ENCODE results near the gene LDAH.
"Not testable (repeated sequence)": the region's sequence is repeated elsewhere in the genome, so short reads cannot be mapped to it uniquely, and the experiment has no call there.

Gene LDAH

GRCh38 chr2:20822535-20823490, at the start of gene LDAH:
Gene LDAH (minus strand): TSS chr2:20823101. CDS start chr2:20801463, 21,638 bp downstream.
- peak; percentile 65 to 73 for DNase-seq (ENCODE audit: low read depth in 1 of 2, low spot score in 1 of 2)

DNA sequence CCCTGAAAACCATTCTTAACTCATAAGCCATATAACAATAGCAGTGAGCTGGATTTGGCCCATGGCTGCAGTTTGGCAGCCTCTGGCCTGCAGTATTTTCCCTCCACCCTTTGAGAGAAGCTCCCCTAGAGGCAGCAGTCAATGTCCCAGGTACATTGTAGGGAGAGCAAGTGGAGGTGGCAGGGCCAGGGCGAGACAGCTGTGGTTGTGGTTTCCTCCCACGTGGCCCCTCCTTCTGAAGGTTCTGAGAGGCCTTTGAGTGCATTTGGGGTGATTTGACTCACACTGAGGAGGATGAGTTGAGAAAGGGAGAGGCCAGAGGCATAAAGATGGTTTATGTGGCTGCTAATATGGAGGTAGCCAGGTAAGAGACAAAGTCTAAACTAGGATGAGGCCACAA, 45.5 kb upstream of the LDAH start:
- peak in 1 of 2 donors; percentile 28 for DNase-seq (ENCODE audit: low read depth in 1 of 2, low spot score in 1 of 2)

DNA sequence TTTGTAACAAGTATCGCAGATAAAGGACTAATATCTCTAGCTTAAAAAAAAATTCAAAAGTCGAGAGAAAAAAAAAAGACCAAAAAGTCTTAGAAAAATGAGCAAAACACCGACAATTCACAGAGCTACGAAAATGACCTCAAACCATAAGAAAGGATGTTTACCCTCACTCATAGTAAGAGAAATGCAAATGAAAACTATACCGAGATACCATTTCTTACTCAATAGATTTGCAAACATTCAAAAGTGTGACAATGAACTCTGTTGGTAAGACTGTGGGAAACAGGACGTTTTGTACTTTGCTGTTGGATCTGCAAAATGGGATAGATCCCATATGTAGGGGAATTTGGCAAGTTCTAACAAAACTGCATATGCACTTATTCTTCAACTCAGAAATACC, 39.9 kb upstream of the LDAH start:
- no peak for DNase-seq (ENCODE audit: low read depth in 1 of 2, low spot score in 1 of 2)

DNA sequence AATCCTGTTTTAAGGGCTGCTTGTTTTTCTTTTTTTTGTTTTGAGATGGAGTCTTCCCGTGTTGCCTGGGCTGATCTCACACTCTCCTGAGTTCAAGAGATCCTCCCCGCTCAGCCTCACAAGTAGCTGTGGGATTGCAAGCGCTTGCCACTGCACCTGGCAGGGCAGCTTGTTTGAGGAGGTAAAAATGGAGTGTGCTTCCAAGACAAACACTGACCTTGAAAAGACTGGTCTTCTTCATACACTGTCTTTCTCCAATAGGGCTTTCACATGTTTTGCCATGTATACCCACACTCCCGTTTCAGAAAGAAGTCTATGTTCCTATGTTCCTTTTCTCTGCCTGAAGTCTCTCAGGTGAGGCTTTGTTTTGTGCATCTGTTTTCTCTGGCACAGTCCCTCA, 32.6 kb upstream of the LDAH start:
- no peak for DNase-seq (ENCODE audit: low read depth in 1 of 2, low spot score in 1 of 2)

GRCh38 chr2:20852670-20853069, 29.8 kb upstream of the LDAH start:
- no peak for DNase-seq (ENCODE audit: low read depth in 1 of 2, low spot score in 1 of 2)

DNA sequence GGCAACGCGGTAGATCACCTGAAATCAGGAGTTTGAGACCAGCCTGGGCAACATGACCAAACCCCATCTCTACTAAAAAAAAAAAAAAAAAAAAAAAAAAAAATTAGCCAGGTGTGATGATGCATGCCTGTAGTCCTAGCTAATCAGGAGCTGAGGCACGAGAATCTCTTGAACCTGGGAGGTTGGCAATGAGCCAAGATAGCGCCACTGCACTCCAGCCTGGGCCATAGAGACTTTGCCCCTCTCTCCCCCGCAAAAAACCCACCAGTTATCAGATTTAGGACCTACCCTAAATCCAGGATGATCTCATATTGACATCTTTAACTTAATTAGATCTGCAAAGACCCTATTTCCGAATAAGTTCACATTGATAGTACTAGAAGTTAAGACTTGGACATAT, 29.2 kb upstream of the LDAH start:
- DNase-seq (ENCODE audit: low read depth in 1 of 2, low spot score in 1 of 2) = no peak

- DNase-seq (ENCODE audit: low read depth in 1 of 2, low spot score in 1 of 2) = no peak
These were observed 21.3 kb upstream of the LDAH start for GRCh38 chr2:20844246-20844645.

GRCh38 chr2:20839052-20839451, 16.2 kb upstream of the LDAH start:
- no peak for DNase-seq (ENCODE audit: low read depth in 1 of 2, low spot score in 1 of 2)

DNA sequence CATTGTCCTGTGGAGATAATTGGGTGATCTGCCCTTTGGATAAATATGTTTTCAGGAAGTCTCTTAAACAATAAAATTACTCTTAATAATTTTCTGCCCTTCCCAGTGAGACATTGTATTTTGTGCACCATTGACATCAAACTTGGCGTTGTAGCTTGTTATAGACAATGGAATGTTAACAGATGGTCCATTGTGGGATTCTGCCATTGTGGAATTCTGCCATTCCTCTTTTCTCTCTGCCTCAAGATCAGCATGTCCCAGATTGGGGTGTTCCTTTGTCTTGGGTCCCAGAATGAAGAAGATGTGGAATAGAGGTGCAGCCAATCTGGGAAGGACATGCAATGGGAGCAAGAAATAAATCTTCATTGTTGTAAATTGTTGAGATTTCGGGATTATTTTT, 15.1 kb upstream of the LDAH start:
- no peak for DNase-seq (ENCODE audit: low read depth in 1 of 2, low spot score in 1 of 2)

DNA sequence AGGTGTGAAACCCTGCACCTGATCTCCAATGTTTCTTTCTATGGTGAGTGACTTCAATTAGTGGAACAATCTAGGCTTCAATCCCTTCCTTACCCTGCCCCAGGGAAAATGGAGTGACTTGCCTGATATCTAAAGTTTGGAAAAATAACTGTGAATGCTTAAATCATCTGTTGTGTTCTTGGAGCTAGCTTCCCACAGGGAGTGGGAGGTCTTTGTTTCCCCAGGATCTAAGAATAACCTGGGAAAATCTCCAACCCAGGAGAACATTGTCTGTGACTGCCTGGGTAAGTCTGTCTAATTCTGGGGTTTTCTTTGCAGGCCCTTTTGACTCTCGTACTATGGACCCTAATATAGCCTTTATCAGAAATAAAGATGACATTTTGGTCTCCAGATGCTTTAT, 13.6 kb upstream of the LDAH start:
- DNase-seq (ENCODE audit: low read depth in 1 of 2, low spot score in 1 of 2) = no peak

DNA sequence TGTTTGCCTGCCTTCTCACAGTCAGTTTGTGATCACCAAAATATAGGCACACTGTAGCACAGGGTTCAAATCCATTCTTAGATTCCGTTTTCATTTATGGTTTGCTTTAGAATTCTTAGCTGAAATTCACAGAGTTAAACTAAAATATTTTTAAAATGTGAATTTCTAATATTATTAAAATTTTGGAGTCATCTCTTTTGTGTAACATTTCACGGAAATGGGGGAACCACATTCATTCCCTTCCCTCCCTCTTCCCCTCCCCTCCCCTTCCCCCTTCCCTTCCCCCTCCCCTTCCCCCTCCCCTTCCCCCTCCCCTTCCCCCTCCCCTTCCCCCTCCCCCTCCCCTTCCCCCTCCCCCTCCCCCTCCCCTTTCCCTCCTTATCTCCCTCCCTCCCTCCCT, 11.4 kb upstream of the LDAH start:
- no peak for DNase-seq (ENCODE audit: low read depth in 1 of 2, low spot score in 1 of 2)

- DNase-seq (ENCODE audit: low read depth in 1 of 2, low spot score in 1 of 2) = no peak
These were observed 9.7 kb upstream of the LDAH start for GRCh38 chr2:20832606-20833005.

- no peak for DNase-seq (ENCODE audit: low read depth in 1 of 2, low spot score in 1 of 2)
These were observed 7.0 kb upstream of the LDAH start for GRCh38 chr2:20829861-20830260.

DNA sequence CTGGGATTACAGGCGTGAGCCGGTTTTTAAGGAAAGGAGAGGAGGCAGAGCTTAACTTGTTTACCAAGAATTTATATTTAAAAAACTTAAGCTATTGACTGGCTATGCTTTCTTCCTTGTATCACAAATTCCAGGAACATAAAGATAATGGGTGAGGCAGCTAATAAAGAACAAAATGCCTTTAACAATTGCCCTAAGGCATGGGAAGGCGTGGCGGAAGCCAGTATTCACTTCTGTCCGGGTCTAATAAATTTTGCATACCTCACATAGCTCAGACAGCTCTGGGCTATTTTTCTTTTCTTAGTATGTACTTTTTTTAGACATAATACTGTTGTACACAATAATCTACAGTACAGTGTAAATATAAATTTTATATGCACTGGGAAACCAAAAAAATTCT, 1.0 kb upstream of the LDAH start:
- DNase-seq (ENCODE audit: low read depth in 1 of 2, low spot score in 1 of 2) = no peak

DNA sequence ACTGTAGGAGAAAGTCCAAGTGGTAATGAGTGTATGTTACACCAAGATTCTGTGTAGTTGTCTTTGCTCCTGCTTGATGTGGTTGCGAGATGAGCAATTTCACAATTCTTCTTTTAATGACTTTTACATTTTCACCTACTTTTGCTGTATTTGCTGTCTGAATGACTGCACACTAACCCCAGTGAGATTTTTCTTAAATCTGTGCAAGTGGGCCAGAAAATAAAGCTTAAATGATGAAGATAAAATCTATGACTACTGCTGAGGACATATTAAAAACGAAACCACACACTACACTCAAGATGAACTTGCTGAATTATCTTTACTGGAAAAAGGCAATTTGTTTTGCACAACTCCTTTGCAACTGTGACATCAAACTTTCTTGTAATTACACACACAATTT, 4.1 kb downstream of the LDAH start:
- DNase-seq (ENCODE audit: low read depth in 1 of 2, low spot score in 1 of 2) = no peak

DNA sequence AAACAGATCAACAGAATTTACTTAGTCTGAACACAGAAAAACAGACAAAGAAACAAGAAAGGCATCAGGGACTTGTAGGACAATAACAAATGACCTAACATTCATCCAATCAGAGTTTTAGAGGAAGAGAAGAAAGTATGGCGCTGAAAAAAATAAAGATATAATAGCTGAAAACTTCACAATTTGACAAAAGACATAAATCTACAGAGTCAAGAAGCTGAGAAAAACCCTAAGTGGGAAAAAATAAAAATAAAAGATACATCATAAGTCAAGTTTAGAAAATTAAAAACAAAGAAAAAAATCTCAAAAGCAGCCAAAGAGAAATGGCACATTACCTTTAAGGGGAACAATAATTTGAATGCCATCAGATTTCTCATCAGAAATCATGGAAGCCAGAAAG, 7.7 kb downstream of the LDAH start:
- no peak for DNase-seq (ENCODE audit: low read depth in 1 of 2, low spot score in 1 of 2)

DNA sequence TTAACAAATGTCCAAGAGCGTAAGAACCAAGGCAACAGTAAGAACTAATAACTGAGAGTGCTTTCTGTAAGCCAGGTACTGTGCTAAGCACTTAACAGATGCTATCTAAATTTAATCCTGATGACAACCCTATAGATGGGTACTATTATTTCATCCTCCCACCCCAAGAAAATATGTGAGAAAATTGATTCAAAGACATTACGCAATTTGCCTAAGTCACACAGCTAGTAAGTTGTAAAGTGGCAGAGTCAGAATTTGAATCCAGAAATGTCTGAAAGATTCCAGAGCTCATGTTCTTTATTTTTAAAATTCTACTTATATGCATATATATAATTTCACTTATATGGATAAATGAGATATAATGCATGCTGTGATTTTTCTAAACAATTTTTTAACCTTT, 10.1 kb downstream of the LDAH start:
- no peak for DNase-seq (ENCODE audit: low read depth in 1 of 2, low spot score in 1 of 2)

GRCh38 chr2:20806286-20806685, 16.6 kb downstream of the LDAH start:
- no peak for DNase-seq (ENCODE audit: low read depth in 1 of 2, low spot score in 1 of 2)

GRCh38 chr2:20803974-20804373, 18.9 kb downstream of the LDAH start:
- no peak for DNase-seq (ENCODE audit: low read depth in 1 of 2, low spot score in 1 of 2)

DNA sequence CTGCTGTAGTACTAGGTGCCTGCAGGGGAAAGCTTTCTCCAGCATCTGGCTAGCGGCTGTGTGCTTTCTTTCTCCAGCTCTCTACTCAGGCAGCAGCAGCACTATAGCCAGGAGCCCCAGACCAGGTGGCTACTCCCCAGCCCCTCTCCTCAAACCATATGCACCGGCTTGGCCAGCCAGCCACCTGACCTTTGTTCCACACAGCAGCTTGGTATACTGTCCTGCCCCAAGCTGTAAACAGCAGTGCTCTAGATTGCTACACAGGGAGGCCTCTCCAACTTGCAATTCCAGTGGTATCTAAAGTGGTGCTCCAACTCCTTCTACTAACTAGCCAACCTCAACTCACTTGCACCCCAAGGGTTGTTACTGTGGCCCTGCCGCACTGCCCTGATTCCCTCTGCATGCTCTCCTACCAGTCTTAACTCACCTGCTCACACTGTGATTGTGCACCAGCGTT, 19.6 kb downstream of the LDAH start:
- no peak for DNase-seq (ENCODE audit: low read depth in 1 of 2, low spot score in 1 of 2)

DNA sequence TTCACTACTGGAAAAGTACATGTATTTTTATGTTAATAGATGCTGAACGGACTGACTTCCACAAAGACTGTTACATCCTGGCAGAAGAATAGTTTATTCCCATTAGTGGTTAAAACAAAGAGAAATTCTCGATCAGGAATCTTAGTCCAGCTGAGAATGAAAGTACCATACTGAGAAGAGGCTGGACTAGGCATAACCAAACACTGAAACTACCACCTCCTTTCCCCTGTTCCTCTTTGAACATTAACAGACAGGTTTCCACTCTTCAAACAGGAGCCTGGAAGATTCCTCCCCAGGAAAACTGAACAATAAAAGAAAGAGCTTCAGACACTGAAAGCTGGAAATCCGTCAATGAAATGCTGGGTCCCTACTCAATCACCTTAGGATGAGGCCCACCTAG, 25.8 kb downstream of the LDAH start:
- no peak for DNase-seq (ENCODE audit: low read depth in 1 of 2, low spot score in 1 of 2)

DNA sequence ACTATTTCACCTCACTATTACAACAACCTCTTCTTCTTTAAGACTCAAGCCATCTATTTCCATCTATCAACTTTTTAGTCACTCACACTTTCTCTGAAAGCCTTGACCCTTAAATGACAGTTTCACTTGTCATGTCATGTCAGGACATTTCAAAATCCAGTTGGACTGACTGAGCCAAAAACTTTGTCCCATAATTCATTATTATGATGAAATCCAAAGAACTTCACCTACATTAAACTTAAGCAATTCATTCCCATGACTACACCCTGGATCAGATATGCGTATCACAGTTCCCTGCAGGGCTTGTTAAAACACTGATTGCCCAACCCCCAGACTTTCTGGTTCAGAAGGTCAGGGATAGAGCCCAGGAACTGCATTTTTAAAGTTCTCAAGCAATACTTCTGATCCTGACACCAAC, 26.5 kb downstream of the LDAH start:
- no peak for DNase-seq (ENCODE audit: low read depth in 1 of 2, low spot score in 1 of 2)

GRCh38 chr2:20793944-20794343, 29.0 kb downstream of the LDAH start:
- not testable (repeated sequence) for DNase-seq (ENCODE audit: low read depth in 1 of 2, low spot score in 1 of 2)

All from activated T-helper 1 cell treated with anti-CD3 and anti-CD28 coated beads, Interleukin-2, amount 50 U/mL, for 16 hours (primary cell).